ENCODE measurements around the gene IQSEC2. TPM values are rescaled to one million over a fixed set of nuclear protein-coding genes. Genes with fewer than 3 reads are reported as not detected.

The IQSEC2 gene
- total and polyA plus RNA-seq, 2 of the 4 experiments (the other 2 are of a cell fraction): 2.5 to 11.4 TPM

DNA sequence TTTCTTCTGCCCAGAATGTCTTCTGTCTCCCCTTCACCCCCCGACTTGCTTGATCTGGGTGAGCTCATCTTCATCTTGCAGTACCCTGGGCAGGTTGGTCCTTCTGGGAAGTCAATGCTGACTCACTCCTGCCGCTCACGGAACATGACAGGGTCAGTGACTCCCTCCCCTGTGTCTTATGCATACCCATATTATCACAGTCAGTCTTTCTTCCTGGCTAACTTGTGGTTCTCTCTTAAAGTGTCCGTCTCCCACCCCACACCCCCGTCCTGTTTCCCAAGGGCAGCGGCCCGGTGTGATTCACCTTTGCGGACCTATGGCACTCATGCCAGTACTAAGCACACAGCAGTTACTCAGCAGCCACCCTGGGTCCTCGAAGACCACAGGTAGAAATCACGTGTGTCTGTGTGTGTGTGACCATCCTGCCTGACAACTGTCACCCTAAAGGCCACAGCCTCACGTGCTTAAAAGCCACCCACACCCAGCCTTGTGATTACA, 17.7 kb downstream of the IQSEC2 start (continued):
- no peak for TF ChIP-seq MAZ (IDR thresholded peaks at IDR 0.05; ENCODE audit: borderline replicate concordance, low read depth, low read length)

DNA sequence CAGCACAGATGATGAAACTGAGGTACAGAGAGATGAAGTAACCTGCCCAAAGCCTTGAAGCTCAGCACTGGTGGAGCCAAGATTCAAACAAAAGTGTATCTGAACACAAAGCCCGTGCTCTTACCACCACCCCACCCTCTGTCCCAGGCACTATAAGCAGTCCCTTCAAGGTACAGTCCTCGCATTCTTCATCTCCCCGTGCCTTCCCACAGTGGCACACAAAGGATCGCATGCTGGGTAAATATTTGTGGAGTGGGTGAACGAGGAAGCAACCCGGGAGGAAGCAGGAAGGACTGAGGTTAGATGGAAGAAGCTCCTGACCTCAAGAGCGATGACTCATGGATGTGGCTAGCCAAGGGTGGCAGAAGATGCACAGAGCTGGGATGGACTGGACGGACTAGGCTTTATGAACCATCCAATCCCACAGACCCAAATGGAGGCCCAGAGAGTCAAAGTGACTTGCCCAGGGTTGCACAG, 18.4 kb downstream of the IQSEC2 start:
- no peak overlapping the region for H2BK15ac ChIP-seq (ENCODE audit: low read depth, low read length)
- H3K56ac ChIP-seq (ENCODE audit: extremely low read depth, insufficient read depth, low read length): no peak overlapping the region
- H2AFZ ChIP-seq (replicated peaks; ENCODE audit: low read length, poor library complexity): peak overlapping the region; percentile 52
- H3K18ac ChIP-seq (ENCODE audit: low read depth, low read length): no peak overlapping the region
- dilution Hi-C loops (cut with HindIII; ENCODE audit: low sequenced_read_pairs, unreplicated experiment) (no loop called here), in situ Hi-C loops (cut with MboI; ENCODE audit: low sequenced_read_pairs) (no loop called here), intact Hi-C loops (cut with micrococcal nuclease) (no loop called here)
- no peak overlapping the region for H2BK5ac ChIP-seq (ENCODE audit: low read depth, low read length, poor library complexity, severe bottlenecking)
- BruUV-seq (replicated peaks): no TSS peak
- peak; percentile 55 for DNase-seq
- peaks cover 0 to 17% of the 10 kb centered on the region in 2 experiments; a peak in 1 of 4 replicates for H3K79me1 ChIP-seq (ENCODE audit: low read depth in 1 of 2, low read length in 2 of 2)
- peaks cover 23% of the 10 kb centered on the region; the same call in 1 of the 2 replicates for H4K20me1 ChIP-seq (ENCODE audit: insufficient read depth, low read length)
- H2BK120ac ChIP-seq (ENCODE audit: low read depth, low read length): peak overlapping the region; percentile 49; the same call in 1 of the 2 replicates
- no peak overlapping the region for H3K4me2 ChIP-seq (ENCODE audit: low read depth, low read length)
- 0 out of 4 replicates have a peak overlapping the region, but pooled peaks of 1 of the 2 experiments have one; percentile 11 for H4K8ac ChIP-seq (ENCODE audit: low read depth in 2 of 2, low read length in 2 of 2)
- H3K27ac ChIP-seq (ENCODE audit: insufficient read depth, low read length): no peak overlapping the region
- no peaks in the 10 kb centered on the region for H3K36me3 ChIP-seq (ENCODE audit: control insufficient read depth, insufficient read depth, low read length)
- H3K9me3 ChIP-seq (ENCODE audit: control insufficient read depth, insufficient read depth, low read length): no peaks in the 10 kb centered on the region
- H4K91ac ChIP-seq (ENCODE audit: insufficient read depth, low read depth, low read length): peak overlapping the region; percentile 19; the same call in 1 of the 2 replicates
- no peak overlapping the region for H2AK9ac ChIP-seq (replicated peaks; ENCODE audit: low read depth, low read length, poor library complexity)
- peaks cover 24% of the 10 kb centered on the region for H3K4me1 ChIP-seq (ENCODE audit: control insufficient read depth, insufficient read depth, low read length)
- WGBS, 2 experiments (ENCODE audit: extremely low coverage in 2 of 2, insufficient read length in 1 of 2): no CpG with 5 or more reads among the region's 8 CpGs
- H3K23ac ChIP-seq (ENCODE audit: low read depth, low read length): no peak overlapping the region
- no peak overlapping the region; the same call in 1 of the 2 replicates for H4K5ac ChIP-seq (ENCODE audit: low read depth, low read length)
- H3K27me3 ChIP-seq (ENCODE audit: control insufficient read depth, insufficient read depth, low read length): peaks cover 30% of the 10 kb centered on the region; the same call in 1 of the 2 replicates
- H3K9me1 ChIP-seq (ENCODE audit: insufficient read depth, low read length): peaks cover 24% of the 10 kb centered on the region
- TF ChIP-seq FOS (IDR thresholded peaks at IDR 0.05; ENCODE audit: low read depth, low read length) (peak; percentile 47; the same call in 1 of the 2 replicates), BHLHE40 (IDR thresholded peaks at IDR 0.05; ENCODE audit: low read depth, low read length) (no peak)
- no peak overlapping the region for H3K9ac ChIP-seq (ENCODE audit: low read depth, low read length)
- ATAC-seq (ENCODE audit: low read depth): peak; percentile 70
- peak overlapping the region; percentile 7; the same call in 1 of the 2 replicates for H2AK5ac ChIP-seq (ENCODE audit: low read depth, low read length)
- ChIA-PET CTCF (interaction anchor here (0.8 kb wide), 1 partner anchor 17 kb away, joined by 3 read pairs; no protein-coding TSS in a partner anchor), POLR2A (ENCODE audit: unreplicated experiment) (no interaction called here)
- H3K4me3 ChIP-seq (ENCODE audit: insufficient read depth, low read depth, low read length): no peak overlapping the region
- H3K14ac ChIP-seq (replicated peaks; ENCODE audit: low read depth, low read length): no peak overlapping the region
- peak overlapping the region; percentile 25; the same call in 1 of the 2 replicates for H3K4ac ChIP-seq (ENCODE audit: low read depth, low read length)
- peak overlapping the region; percentile 11; the same call in 1 of the 2 replicates for H2BK20ac ChIP-seq (ENCODE audit: low read depth, low read length)
